Measurements from ENCODE around the gene SCCPDH. TPM values are rescaled to one million over a fixed set of nuclear protein-coding genes. Genes with fewer than 3 reads are reported as not detected.
A peak's percentile ranks its signal among the peaks of the same experiment; 100 is the strongest.

SCCPDH gene
- total and polyA plus RNA-seq, 2 donors (not counting 3 experiments of a cell fraction or from before 2014, with no cell fraction given) = 24.4 to 37.5 TPM

DNA sequence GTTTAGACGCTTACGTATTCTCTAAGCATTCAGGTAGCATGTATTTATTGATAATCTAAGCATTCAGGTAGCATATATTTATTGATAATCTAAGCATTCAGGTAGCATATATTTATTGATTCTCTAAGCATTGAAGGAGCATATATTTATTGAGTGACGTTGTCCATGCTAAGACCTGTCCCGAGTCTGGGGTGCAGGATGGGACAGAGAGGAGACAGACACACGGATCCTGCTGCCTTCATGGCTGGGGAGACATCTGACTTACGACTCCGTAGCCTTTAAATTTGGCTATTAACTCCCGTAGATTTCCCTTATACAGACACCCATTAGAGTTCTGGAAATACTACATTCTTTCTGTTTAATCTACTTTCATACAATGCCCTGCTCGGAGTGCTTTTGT lies 982 bp downstream of the SCCPDH start:
- H3K9me3 ChIP-seq (replicated peaks; ENCODE audit: control insufficient read depth, insufficient read depth, low read length) = no peaks in the 10 kb centered on the region
- intact Hi-C loops (cut with micrococcal nuclease) (no loop called here), dilution Hi-C loops (cut with MboI; ENCODE audit: extremely low pct_ligation_motif_present, low sequenced_read_pairs) (no loop called here)
- H3K27me3 ChIP-seq (ENCODE audit: control insufficient read depth in 2 of 2, insufficient read depth in 2 of 2, low read length in 2 of 2) = no peaks in the 10 kb centered on the region
- H3K4me2 ChIP-seq (ENCODE audit: insufficient read depth, low read length) = peak overlapping the region; percentile 94
- no peaks in the 10 kb centered on the region for H4K20me1 ChIP-seq (replicated peaks; ENCODE audit: control insufficient read depth, extremely low read depth, insufficient read depth, low read length)
- H2AFZ ChIP-seq (ENCODE audit: low read depth, low read length) = peak overlapping the region; percentile 87
- DNase-seq (ENCODE audit: low read depth, low spot score) (no peak), FAIRE-seq (no peak)
- H3K4me1 ChIP-seq (ENCODE audit: control insufficient read depth, extremely low read depth, insufficient read depth, low read length) = peaks cover 6% of the 10 kb centered on the region
- BruUV-seq (replicated peaks) = no TSS peak
- H3K4me3 ChIP-seq (replicated peaks in 1 of 3; ENCODE audit: insufficient read depth in 1 of 3, low read depth in 1 of 3, low read length in 3 of 3) = peak overlapping the region; percentile 74 to 91 (median 89)
- peaks cover 15% of the 10 kb centered on the region for H3K79me2 ChIP-seq (ENCODE audit: control insufficient read depth, insufficient read depth, low read length)
- H3K9ac ChIP-seq (replicated peaks; ENCODE audit: extremely low read depth, insufficient read depth, low read length) = peak overlapping the region; percentile 70
- ChIA-PET CTCF (interaction anchor here (0.8 to 1.8 kb wide), 3 partner anchors 9 to 36 kb away, joined by 3 to 10 read pairs (median 4); no protein-coding TSS in a partner anchor), POLR2A (interaction anchor here (0.6 kb wide), 1 partner anchor 12 kb away, joined by 3 read pairs; no protein-coding TSS in a partner anchor)
- no peak overlapping the region for H3K27ac ChIP-seq (ENCODE audit: insufficient read depth, low read depth, low read length)
- H3K9me1 ChIP-seq (replicated peaks; ENCODE audit: control insufficient read depth, extremely low read depth, insufficient read depth, low read length) = no peaks in the 10 kb centered on the region
- H3K36me3 ChIP-seq (ENCODE audit: control insufficient read depth in 2 of 2, extremely low read depth in 1 of 2, insufficient read depth in 2 of 2, low read length in 2 of 2) = peaks cover 0 to 12% of the 10 kb centered on the region in 2 experiments
- TF ChIP-seq, protein P1, sequence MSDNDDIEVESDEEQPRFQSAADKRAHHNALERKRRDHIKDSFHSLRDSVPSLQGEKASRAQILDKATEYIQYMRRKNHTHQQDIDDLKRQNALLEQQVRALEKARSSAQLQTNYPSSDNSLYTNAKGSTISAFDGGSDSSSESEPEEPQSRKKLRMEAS (IDR thresholded peaks at IDR 0.05; ENCODE audit: insufficient read depth, insufficient read length) = no peak
- TF ChIP-seq, protein P2, sequence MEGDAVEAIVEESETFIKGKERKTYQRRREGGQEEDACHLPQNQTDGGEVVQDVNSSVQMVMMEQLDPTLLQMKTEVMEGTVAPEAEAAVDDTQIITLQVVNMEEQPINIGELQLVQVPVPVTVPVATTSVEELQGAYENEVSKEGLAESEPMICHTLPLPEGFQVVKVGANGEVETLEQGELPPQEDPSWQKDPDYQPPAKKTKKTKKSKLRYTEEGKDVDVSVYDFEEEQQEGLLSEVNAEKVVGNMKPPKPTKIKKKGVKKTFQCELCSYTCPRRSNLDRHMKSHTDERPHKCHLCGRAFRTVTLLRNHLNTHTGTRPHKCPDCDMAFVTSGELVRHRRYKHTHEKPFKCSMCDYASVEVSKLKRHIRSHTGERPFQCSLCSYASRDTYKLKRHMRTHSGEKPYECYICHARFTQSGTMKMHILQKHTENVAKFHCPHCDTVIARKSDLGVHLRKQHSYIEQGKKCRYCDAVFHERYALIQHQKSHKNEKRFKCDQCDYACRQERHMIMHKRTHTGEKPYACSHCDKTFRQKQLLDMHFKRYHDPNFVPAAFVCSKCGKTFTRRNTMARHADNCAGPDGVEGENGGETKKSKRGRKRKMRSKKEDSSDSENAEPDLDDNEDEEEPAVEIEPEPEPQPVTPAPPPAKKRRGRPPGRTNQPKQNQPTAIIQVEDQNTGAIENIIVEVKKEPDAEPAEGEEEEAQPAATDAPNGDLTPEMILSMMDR (IDR thresholded peaks at IDR 0.05; ENCODE audit: extremely low read depth in 1 of 2, insufficient read depth in 1 of 2, low read depth in 1 of 2, low read length in 2 of 2) = no peak
- no peak for TF ChIP-seq JUN (IDR thresholded peaks at IDR 0.05; ENCODE audit: borderline replicate concordance, insufficient read depth, insufficient read length, low read depth)
- TF ChIP-seq POLR2AphosphoS5 (IDR thresholded peaks at IDR 0.05; ENCODE audit: insufficient read depth, low read depth, low read length) = no peak
- TF ChIP-seq FOS (IDR thresholded peaks at IDR 0.05; ENCODE audit: borderline replicate concordance, insufficient read depth, low read length) = no peak
- TF ChIP-seq MYC (IDR thresholded peaks at IDR 0.05; ENCODE audit: low read depth, low read length) = no peak
- TF ChIP-seq EZH2 (IDR thresholded peaks at IDR 0.05; ENCODE audit: borderline replicate concordance, low read depth, low read length, severe bottlenecking) = no peak
- no peak for TF ChIP-seq POLR2A (IDR thresholded peaks at IDR 0.05; ENCODE audit: low read depth, low read length)
- TF ChIP-seq GATA2 (IDR thresholded peaks at IDR 0.05; ENCODE audit: insufficient read depth, insufficient read length, low read depth, low read length) = no peak
